CD4-positive, alpha-beta memory T cell (primary cell): Measurements from ENCODE around the gene BAZ2A. TPM values are rescaled to one million over a fixed set of nuclear protein-coding genes. Genes with fewer than 3 reads are reported as not detected.

Source experiments
- CTCF ChIA-PET: fragments of 350-600 bp; sonication (Branson Sonifier 250); formaldehyde crosslinking; loops from one replicate; lab custom pipeline; 2021; ENCODE audit warnings: inconsistent platforms; ENCODE audit not compliant: partially characterized antibody; lab: Charles Lee
- POLR2A ChIA-PET: fragments of 350-600 bp; sonication (Branson Sonifier 250); formaldehyde crosslinking; loops from one replicate; lab custom pipeline; 2021; ENCODE audit not compliant: partially characterized antibody; lab: Charles Lee
- DNase-seq, 5 donors: peaks; one replicate each; pipeline versions ENCODE4 v3.0.0 to v3.0.0-alpha.2; 2020 to 2022; ENCODE audit warnings: mixed read lengths in 1 of 5
- H3K27ac ChIP-seq: one replicate; pipeline ENCODE4 v1.7.0; 2013; ENCODE audit warnings: low read depth, low read length
- H3K27me3 ChIP-seq: 2 replicates; pipeline ENCODE4 v1.7.0; 2013; ENCODE audit warnings: mild to moderate bottlenecking, low read length, moderate library complexity; ENCODE audit not compliant: insufficient read depth
- H3K36me3 ChIP-seq: 2 replicates; pipeline ENCODE4 v1.7.0; 2013; ENCODE audit warnings: mild to moderate bottlenecking, low read length, moderate library complexity; ENCODE audit not compliant: insufficient read depth
- H3K4me1 ChIP-seq: 2 replicates; pipeline ENCODE4 v1.7.0; 2013; ENCODE audit warnings: mild to moderate bottlenecking, low read length, moderate library complexity; ENCODE audit not compliant: insufficient read depth
- H3K4me3 ChIP-seq, 2 donors: one replicate each; pipeline ENCODE4 v1.7.0; 2013; ENCODE audit warnings: low read length in 2 of 2, mild to moderate bottlenecking in 1 of 2
- H3K9me3 ChIP-seq, 2 donors: one replicate each; pipeline ENCODE4 v1.7.0; 2013; ENCODE audit warnings: low read length in 2 of 2, control low read depth in 1 of 2; ENCODE audit not compliant: control insufficient read depth in 1 of 2
- H3K27ac Mint-ChIP-seq, 7 donors: one replicate each; pipeline ENCODE4 v1.8.0; 2020 to 2021; ENCODE audit warnings: mixed read lengths in 7 of 7, mild to moderate bottlenecking in 6 of 7, inconsistent platforms in 3 of 7, moderate library complexity in 3 of 7
- H3K27me3 Mint-ChIP-seq, 2 donors: one replicate each; pipeline ENCODE4 v1.8.0; 2020 to 2021; ENCODE audit warnings: mixed read lengths in 2 of 2
- H3K36me3 Mint-ChIP-seq, 2 donors: one replicate each; pipeline ENCODE4 v1.8.0; 2020 to 2021; ENCODE audit warnings: mixed read lengths in 2 of 2, inconsistent platforms in 1 of 2, mild to moderate bottlenecking in 1 of 2
- H3K4me1 Mint-ChIP-seq, 4 donors: one replicate each; pipeline ENCODE4 v1.8.0; 2020 to 2021; ENCODE audit warnings: mixed read lengths in 4 of 4, mild to moderate bottlenecking in 1 of 4
- H3K4me3 Mint-ChIP-seq, 8 donors: one replicate each; pipeline ENCODE4 v1.8.0; 2020 to 2021; ENCODE audit warnings: mixed read lengths in 8 of 8, mild to moderate bottlenecking in 7 of 8, moderate library complexity in 6 of 8, inconsistent platforms in 3 of 8
- H3K9me3 Mint-ChIP-seq, 8 donors: one replicate each; pipeline ENCODE4 v1.8.0; 2020 to 2021; ENCODE audit warnings: mixed read lengths in 8 of 8, mild to moderate bottlenecking in 5 of 8, inconsistent platforms in 3 of 8, moderate library complexity in 1 of 8
- intact Hi-C: fragments of 100-400 bp; cut with micrococcal nuclease; formaldehyde crosslinking; loops from one replicate; pipeline ENCODE4 v1.15.1; 2023
- polyA plus RNA-seq, 2 donors: library from polyadenylated mRNA; unstranded; fragments of 300-500 nt; fragmentation: Illumina TruSeq; gene quantifications; one replicate each; pipeline ENCODE4 v1.2.3, GENCODE V29; 2021
- total RNA-seq, 2 experiments: library from RNA; stranded (reverse); gene quantifications; one replicate each; pipeline ENCODE4 v1.2.3, GENCODE V29; 2021

The BAZ2A gene
- 100 to 1,000 TPM; 206 to 212 TPM for total RNA-seq
- 10 to 100 TPM in 1 of 2 donors, 1 to 10 TPM in 1; 3.8 to 36.6 TPM for polyA plus RNA-seq

DNA sequence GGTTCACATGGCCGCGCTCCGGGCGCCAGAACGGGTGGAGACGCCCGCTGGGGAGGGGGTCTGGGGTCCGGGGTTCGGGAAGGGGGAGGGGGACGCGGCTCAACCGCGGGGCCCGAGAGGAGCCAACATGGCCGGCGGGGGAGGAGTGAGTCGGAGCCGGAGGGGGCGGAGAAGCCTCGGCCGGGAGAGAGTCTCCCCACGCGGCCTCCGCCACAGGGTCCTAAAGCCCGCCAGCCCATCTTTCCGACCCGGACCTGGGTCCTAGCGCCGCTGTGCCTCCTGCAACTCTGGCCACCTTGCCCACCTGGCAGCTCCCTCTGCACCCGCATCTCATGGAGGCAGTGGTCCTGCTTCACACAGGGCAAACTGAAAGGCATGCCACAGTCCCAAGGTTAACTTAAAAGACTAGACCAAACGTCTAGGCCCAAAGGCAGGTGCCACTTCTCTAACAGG, at the start of gene BAZ2A:
Gene BAZ2A, minus strand, starts transcription at position 147 of the 453 bp plus-strand sequence. CDS start 12,796 bp downstream, outside the sequence.
- Mint-ChIP-seq H3K27ac (peak within 1 kb of the TSS; percentile 82 to 98 (median 94)), H3K4me1 (peaks cover 43 to 82% (median 63%) of the 10 kb centered on the region in 4 donors), H3K9me3 (peaks cover 0 to 2% (median 0%) of the 10 kb centered on the region in 8 donors), H3K27me3 (no peaks in the 10 kb centered on the region), H3K36me3 (peaks cover 3 to 38% of the 10 kb centered on the region in 2 donors), H3K4me3 (peak within 1 kb of the TSS; percentile 86 to 99 (median 92))
- no peaks in the 10 kb centered on the region for H3K27me3 ChIP-seq
- H3K4me3 ChIP-seq: peak within 1 kb of the TSS; percentile 90 to 98
- peaks cover 76% of the 10 kb centered on the region for H3K4me1 ChIP-seq
- peaks cover 4% of the 10 kb centered on the region for H3K36me3 ChIP-seq
- CTCF ChIA-PET: interaction anchor here (1.0 kb wide), 1 partner anchor 371 kb away, joined by 3 read pairs; no protein-coding TSS in a partner anchor
- peak; percentile 80 to 86 (median 83) for DNase-seq
- H3K9me3 ChIP-seq: no peaks in the 10 kb centered on the region
- intact Hi-C loops: loop anchor here (1.0 to 10.0 kb wide), 3 partner anchors 58 to 805 kb away; partner anchors contain the start of genes DNAJC14 and PTGES3
- H3K27ac ChIP-seq: peak within 1 kb of the TSS; percentile 93
- POLR2A ChIA-PET: interaction anchor here (0.7 to 10.0 kb wide), 14 partner anchors 9 to 893 kb away, joined by 3 to 210 read pairs (median 10); partner anchors contain the start of genes ATP5F1B, NAB2, NACA and PTGES3

DNA sequence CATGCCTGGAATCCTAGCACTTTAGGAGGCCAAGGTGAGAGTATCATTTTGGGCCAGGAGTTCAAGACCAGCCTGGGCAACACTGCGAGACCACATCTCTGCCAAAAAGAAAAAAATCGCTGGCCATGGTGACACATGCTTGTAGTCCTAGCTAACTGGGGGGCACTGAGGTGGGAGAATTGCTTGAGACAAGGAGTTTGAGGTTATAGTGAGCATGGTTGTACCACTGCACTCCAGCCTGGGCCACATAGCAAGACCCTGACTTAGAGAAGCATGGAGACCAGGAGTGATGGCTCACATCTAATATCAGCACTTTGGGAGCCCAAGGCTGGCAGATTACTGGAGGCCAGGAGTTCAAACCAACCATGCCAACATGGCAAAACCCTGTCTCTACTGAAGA, 48.7 kb upstream of the BAZ2A start:
- no peaks in the 10 kb centered on the region for H3K27me3 ChIP-seq
- H3K27ac ChIP-seq: no peak overlapping the region
- intact Hi-C loops: no loop called here
- Mint-ChIP-seq H3K4me1 (peaks cover 33 to 84% (median 61%) of the 10 kb centered on the region in 4 donors), H3K36me3 (peaks cover 11 to 30% of the 10 kb centered on the region in 2 donors), H3K9me3 (no peaks in the 10 kb centered on the region), H3K4me3 (peak overlapping the region in 4 of 8 donors; percentile 1 to 59 (median 48)), H3K27me3 (no peaks in the 10 kb centered on the region), H3K27ac (peak overlapping the region in 6 of 7 donors; percentile 22 to 80 (median 57))
- CTCF ChIA-PET: no interaction called here
- H3K9me3 ChIP-seq: no peaks in the 10 kb centered on the region
- H3K4me1 ChIP-seq: peaks cover 88% of the 10 kb centered on the region
- H3K4me3 ChIP-seq: no peak overlapping the region
- no peak for DNase-seq
- POLR2A ChIA-PET: interaction anchor here (0.9 to 4.4 kb wide), 4 partner anchors 8 to 43 kb away, joined by 3 to 29 read pairs (median 10); partner anchors contain the start of gene PTGES3
- H3K36me3 ChIP-seq: no peaks in the 10 kb centered on the region

DNA sequence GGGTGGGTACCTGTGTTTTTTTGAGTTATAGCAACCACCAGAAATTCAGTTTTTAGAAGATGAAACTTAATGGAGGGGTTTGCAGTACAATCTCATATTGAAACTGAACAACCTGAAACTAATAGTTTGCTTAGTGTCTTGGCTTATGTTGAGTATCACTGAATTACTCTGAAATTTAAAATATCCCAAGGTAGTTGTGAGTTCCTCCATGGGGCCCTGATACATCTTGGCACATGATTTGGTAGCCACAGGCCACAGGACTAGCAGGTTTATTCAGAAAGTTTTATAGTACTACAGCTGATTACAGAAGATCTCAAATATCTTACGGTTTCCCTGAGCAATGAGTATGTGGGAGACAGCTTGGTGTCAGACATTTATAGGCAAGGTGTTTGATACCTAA, 47.6 kb upstream of the BAZ2A start:
- H3K4me3 ChIP-seq: no peak overlapping the region
- Mint-ChIP-seq H3K4me1 (peaks cover 40 to 86% (median 62%) of the 10 kb centered on the region in 4 donors), H3K36me3 (peaks cover 13 to 31% of the 10 kb centered on the region in 2 donors), H3K9me3 (no peaks in the 10 kb centered on the region), H3K4me3 (peak overlapping the region in 4 of 8 donors; percentile 2 to 44 (median 30)), H3K27ac (peak overlapping the region in 5 of 7 donors; percentile 51 to 77 (median 53)), H3K27me3 (no peaks in the 10 kb centered on the region)
- no peaks in the 10 kb centered on the region for H3K27me3 ChIP-seq
- DNase-seq: no peak
- H3K9me3 ChIP-seq: no peaks in the 10 kb centered on the region
- no peaks in the 10 kb centered on the region for H3K36me3 ChIP-seq
- intact Hi-C loops: no loop called here
- CTCF ChIA-PET: interaction anchor here (1.2 kb wide), 1 partner anchor 41 kb away, joined by 3 read pairs; no protein-coding TSS in a partner anchor
- H3K4me1 ChIP-seq: peaks cover 93% of the 10 kb centered on the region
- no peak overlapping the region for H3K27ac ChIP-seq
- POLR2A ChIA-PET: interaction anchor here (0.5 to 4.4 kb wide), 9 partner anchors 8 to 419 kb away, joined by 3 to 29 read pairs (median 4); partner anchors contain the start of genes ANKRD52, BAZ2A, NACA and PTGES3

DNA sequence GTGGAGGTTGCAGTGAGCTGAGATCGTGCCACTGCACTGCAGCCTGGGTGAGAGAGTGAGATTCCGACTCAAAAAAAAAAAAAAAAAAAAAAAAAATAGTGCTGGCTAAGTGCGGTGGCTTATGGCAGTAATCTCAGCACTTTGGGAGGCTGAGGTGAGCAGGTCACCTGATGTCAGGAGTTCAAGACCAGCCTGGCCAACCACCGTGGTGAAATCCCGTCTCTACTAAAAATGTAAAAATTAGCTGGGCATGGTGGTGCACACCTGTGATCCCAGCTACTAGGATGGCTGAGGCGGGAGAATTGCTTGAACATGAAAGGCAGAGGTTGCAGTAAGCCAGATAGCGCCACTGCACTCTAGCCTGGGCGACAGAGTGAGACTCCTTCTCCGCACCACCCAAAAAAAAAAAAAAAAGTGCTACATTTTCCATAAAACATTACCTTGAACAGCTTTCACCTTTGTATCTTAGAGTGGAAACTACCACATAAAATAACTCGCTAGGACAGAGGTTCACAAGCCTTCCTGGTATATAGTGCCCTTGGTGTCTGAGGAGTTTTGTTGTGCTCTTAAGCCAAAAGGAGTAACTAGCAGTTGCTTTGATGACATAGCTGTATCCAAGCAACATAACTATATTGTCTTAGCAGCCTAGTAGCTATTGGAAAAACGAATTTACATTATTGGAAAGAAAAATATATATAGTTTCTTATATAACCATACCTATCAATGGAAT, 46.9 kb upstream of the BAZ2A start:
- POLR2A ChIA-PET: interaction anchor here (0.5 to 4.4 kb wide), 11 partner anchors 8 to 703 kb away, joined by 3 to 29 read pairs (median 4); partner anchors contain the start of genes ANKRD52, BAZ2A, NACA and PTGES3

DNA sequence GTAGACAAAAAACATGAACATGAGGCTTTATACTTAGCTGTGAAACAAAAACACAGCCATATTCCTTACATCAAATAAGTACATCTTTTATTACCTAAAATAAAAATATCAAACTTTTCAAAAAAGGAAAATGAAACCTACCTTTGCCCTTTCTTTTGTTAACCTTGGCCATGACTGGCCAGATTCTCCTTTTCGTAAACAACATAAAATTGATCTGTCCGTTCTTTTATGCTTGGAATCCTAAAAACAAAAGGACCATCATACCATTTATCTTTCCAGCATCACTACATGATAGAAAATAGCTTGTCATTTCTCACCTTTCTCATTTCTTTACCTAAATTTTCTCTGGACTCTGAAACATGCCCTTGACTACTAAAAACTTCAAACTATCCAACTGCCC, 41.5 kb upstream of the BAZ2A start:
- H3K27me3 ChIP-seq: no peaks in the 10 kb centered on the region
- no peak overlapping the region for H3K27ac ChIP-seq
- intact Hi-C loops: no loop called here
- peaks cover 53% of the 10 kb centered on the region for H3K4me1 ChIP-seq
- H3K4me3 Mint-ChIP-seq: peak overlapping the region in 1 of 8 donors; percentile 22
- ChIA-PET POLR2A (interaction anchor here (2.4 to 4.2 kb wide), 3 partner anchors 11 to 26 kb away, joined by 12 to 21 read pairs (median 14); partner anchors contain the start of genes ATP5F1B and PTGES3), CTCF (interaction anchor here (1.1 kb wide), 1 partner anchor 77 kb away, joined by 3 read pairs; no protein-coding TSS in a partner anchor)
- no peak for DNase-seq
- H3K36me3 Mint-ChIP-seq: peaks cover 36 to 51% of the 10 kb centered on the region in 2 donors
- H3K36me3 ChIP-seq: peaks cover 48% of the 10 kb centered on the region
- peak overlapping the region in 3 of 7 donors; percentile 22 to 79 (median 78) for H3K27ac Mint-ChIP-seq
- no peaks in the 10 kb centered on the region for H3K27me3 Mint-ChIP-seq
- no peaks in the 10 kb centered on the region for H3K9me3 Mint-ChIP-seq
- H3K4me3 ChIP-seq: no peak overlapping the region
- peaks cover 21 to 60% (median 40%) of the 10 kb centered on the region in 4 donors for H3K4me1 Mint-ChIP-seq
- no peaks in the 10 kb centered on the region for H3K9me3 ChIP-seq

More for the DNA sequence above, 46.9 kb upstream of the BAZ2A start:
- H3K27ac Mint-ChIP-seq: peak overlapping the region in 6 of 7 donors; percentile 24 to 64 (median 54)
- Histone ChIP-seq H3K27ac (no peak overlapping the region), H3K4me3 (no peak overlapping the region), H3K4me1 (peaks cover 93% of the 10 kb centered on the region), H3K27me3 (no peaks in the 10 kb centered on the region), H3K9me3 (no peaks in the 10 kb centered on the region), H3K36me3 (peaks cover 6% of the 10 kb centered on the region)
- peak in 2 of 5 donors; percentile 20 to 26 for DNase-seq
- H3K36me3 Mint-ChIP-seq: peaks cover 16 to 37% of the 10 kb centered on the region in 2 donors
- H3K9me3 Mint-ChIP-seq: no peaks in the 10 kb centered on the region
- CTCF ChIA-PET: interaction anchor here (0.6 to 1.2 kb wide), 2 partner anchors 8 to 40 kb away, joined by 3 read pairs; no protein-coding TSS in a partner anchor
- intact Hi-C loops: no loop called here
- no peaks in the 10 kb centered on the region for H3K27me3 Mint-ChIP-seq
- H3K4me3 Mint-ChIP-seq: peak overlapping the region in 4 of 8 donors; percentile 0 to 48 (median 38)
- H3K4me1 Mint-ChIP-seq: peaks cover 38 to 86% (median 62%) of the 10 kb centered on the region in 4 donors

DNA sequence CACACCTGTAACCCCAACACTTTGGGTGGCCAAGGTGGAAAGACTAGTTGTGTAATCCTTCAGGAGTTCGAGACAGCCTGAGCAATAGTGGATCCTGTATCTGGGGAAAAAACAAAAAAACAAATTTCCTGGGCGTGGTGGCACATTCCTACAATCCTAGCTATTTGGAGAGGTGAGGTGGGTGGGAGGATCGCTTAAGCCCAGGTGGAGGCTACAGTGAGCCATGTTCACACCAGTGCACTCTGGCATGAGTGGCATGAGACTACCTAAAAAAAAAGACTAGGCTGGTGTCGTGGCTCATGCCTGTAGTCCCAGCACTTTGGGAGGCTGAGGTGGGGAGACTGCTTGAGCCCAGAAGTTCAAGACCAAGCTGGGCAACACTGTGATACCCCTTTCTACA, 40.7 kb upstream of the BAZ2A start:
- H3K27ac Mint-ChIP-seq: peak overlapping the region in 1 of 7 donors; percentile 41
- ChIA-PET CTCF (interaction anchor here (1.0 to 2.8 kb wide), 3 partner anchors 14 to 76 kb away, joined by 3 to 11 read pairs (median 5); no protein-coding TSS in a partner anchor), POLR2A (interaction anchor here (0.9 to 4.2 kb wide), 5 partner anchors 8 to 34 kb away, joined by 3 to 21 read pairs (median 12); partner anchors contain the start of genes ATP5F1B and PTGES3)
- Histone ChIP-seq H3K4me1 (peaks cover 46% of the 10 kb centered on the region), H3K9me3 (no peaks in the 10 kb centered on the region), H3K4me3 (no peak overlapping the region), H3K27me3 (no peaks in the 10 kb centered on the region), H3K36me3 (peaks cover 55% of the 10 kb centered on the region), H3K27ac (no peak overlapping the region)
- no peaks in the 10 kb centered on the region for H3K27me3 Mint-ChIP-seq
- intact Hi-C loops: no loop called here
- peaks cover 18 to 52% (median 36%) of the 10 kb centered on the region in 4 donors for H3K4me1 Mint-ChIP-seq
- no peaks in the 10 kb centered on the region for H3K9me3 Mint-ChIP-seq
- H3K4me3 Mint-ChIP-seq: no peak overlapping the region
- no peak for DNase-seq
- H3K36me3 Mint-ChIP-seq: peaks cover 38 to 57% of the 10 kb centered on the region in 2 donors
